Esophagus squamous epithelium (tissue), 5 donors: ENCODE measurements around the gene CLCN2. TPM values are rescaled to one million over a fixed set of nuclear protein-coding genes. Genes with fewer than 3 reads are reported as not detected.

ENCODE experiments used
- DNase-seq: peaks from one replicate; lab custom pipeline; 2025; lab: John Stamatoyannopoulos, UW
- H3K27ac ChIP-seq, 4 donors: fragments of 200-600 bp; sonication (generic); one replicate each; pipeline ENCODE4 v1.5.1; 2016 to 2019; ENCODE audit warnings: mild to moderate bottlenecking in 1 of 4
- H3K27me3 ChIP-seq, 4 donors: fragments of 200-600 bp; sonication (generic); 1 replicate in 3 of 4; 2 replicates in 1 of 4; pipeline versions ENCODE4 v1.5.1 to v1.6.0; 2017 to 2021; ENCODE audit warnings: antibody characterized with exemption in 1 of 4
- H3K36me3 ChIP-seq, 3 donors: fragments of 200-600 bp; sonication (generic); one replicate each; pipeline ENCODE4 v1.5.1; 2016 to 2019
- H3K4me1 ChIP-seq, 3 donors: fragments of 200-600 bp; sonication (generic); one replicate each; pipeline ENCODE4 v1.5.1; 2017 to 2019
- H3K4me3 ChIP-seq, 4 donors: fragments of 200-600 bp; sonication (generic); 1 replicate in 3 of 4; 2 replicates in 1 of 4; pipeline ENCODE4 v1.5.1; 2016 to 2019; ENCODE audit warnings: mild to moderate bottlenecking in 2 of 4, moderate library complexity in 1 of 4
- H3K9me3 ChIP-seq, 3 donors: fragments of 200-600 bp; sonication (generic); one replicate each; pipeline ENCODE4 v1.5.1; 2016 to 2019
- POLR2A ChIP-seq, 4 donors: fragments of 450-650 bp; IDR thresholded peaks; one replicate each; pipeline ENCODE4 v1.6.1; 2017; ENCODE audit warnings: antibody characterized with exemption in 4 of 4, mild to moderate bottlenecking in 4 of 4, moderate library complexity in 3 of 4
- WGBS, 2 donors: methylation state at CpG; one replicate each; pipeline ENCODE4 v1.1.5; 2018; 5-methylcytosine and 5-hydroxymethylcytosine counted together
- intact Hi-C: fragments of 100-400 bp; cut with DNase I; formaldehyde crosslinking; loops from one replicate; pipeline ENCODE4 v1.15.0; 2022
- total RNA-seq, 4 donors: library from RNA; depleted of rRNA; stranded (reverse); fragments of >200 nt; gene quantifications; one replicate each; pipeline ENCODE4 v1.1.0, GENCODE V29; 2016
- TF ChIP-seq, protein P1 (sequence below), 6 experiments: fragments of 450-650 bp in 4 of 6; fragments of 200-600 bp in 2 of 6; sonication (generic) in 2 of 6; IDR thresholded peaks; one replicate each; pipeline ENCODE4 v1.5.1; 2016 to 2019; ENCODE audit warnings: antibody characterized with exemption in 6 of 6, mild to moderate bottlenecking in 4 of 6, moderate library complexity in 4 of 6
- donor health status: DM: yes; HTN: yes; CAD: no.

Gene CLCN2
- total RNA-seq, 4 donors from 2014 or later: 2.1 to 4.2 (median 3.0) TPM

DNA sequence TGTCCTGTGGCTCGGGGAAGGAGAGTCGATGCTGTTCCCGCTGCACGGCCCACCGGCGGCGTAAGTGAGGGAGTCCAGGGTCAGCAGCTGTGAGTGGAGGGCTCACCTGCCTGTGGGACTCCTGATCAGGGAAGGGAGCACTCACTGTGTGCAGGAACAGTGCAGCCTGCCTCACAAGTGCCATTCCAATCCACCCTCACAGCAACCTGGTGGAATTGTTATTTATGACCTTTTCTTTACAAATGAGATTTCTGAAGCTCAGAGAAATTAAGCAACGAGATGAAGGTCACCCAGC is 27.5 kb upstream of the CLCN2 start:
- Histone ChIP-seq H3K27ac (no peak overlapping the region), H3K4me1 (no peaks in the 10 kb centered on the region), H3K36me3 (no peaks in the 10 kb centered on the region), H3K4me3 (no peak overlapping the region), H3K27me3 (peaks cover 0 to 26% (median 0%) of the 10 kb centered on the region in 4 donors), H3K9me3 (no peaks in the 10 kb centered on the region)
- 40 to 46% methylated on average over 1 to 2 of the region's 8 CpGs for WGBS, 2 donors
- TF ChIP-seq POLR2A (IDR thresholded peaks at IDR 0.05): no peak
- TF ChIP-seq, protein P1, sequence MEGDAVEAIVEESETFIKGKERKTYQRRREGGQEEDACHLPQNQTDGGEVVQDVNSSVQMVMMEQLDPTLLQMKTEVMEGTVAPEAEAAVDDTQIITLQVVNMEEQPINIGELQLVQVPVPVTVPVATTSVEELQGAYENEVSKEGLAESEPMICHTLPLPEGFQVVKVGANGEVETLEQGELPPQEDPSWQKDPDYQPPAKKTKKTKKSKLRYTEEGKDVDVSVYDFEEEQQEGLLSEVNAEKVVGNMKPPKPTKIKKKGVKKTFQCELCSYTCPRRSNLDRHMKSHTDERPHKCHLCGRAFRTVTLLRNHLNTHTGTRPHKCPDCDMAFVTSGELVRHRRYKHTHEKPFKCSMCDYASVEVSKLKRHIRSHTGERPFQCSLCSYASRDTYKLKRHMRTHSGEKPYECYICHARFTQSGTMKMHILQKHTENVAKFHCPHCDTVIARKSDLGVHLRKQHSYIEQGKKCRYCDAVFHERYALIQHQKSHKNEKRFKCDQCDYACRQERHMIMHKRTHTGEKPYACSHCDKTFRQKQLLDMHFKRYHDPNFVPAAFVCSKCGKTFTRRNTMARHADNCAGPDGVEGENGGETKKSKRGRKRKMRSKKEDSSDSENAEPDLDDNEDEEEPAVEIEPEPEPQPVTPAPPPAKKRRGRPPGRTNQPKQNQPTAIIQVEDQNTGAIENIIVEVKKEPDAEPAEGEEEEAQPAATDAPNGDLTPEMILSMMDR (IDR thresholded peaks at IDR 0.05): no peak
- intact Hi-C loops: no loop called here
- DNase-seq: no peak

DNA sequence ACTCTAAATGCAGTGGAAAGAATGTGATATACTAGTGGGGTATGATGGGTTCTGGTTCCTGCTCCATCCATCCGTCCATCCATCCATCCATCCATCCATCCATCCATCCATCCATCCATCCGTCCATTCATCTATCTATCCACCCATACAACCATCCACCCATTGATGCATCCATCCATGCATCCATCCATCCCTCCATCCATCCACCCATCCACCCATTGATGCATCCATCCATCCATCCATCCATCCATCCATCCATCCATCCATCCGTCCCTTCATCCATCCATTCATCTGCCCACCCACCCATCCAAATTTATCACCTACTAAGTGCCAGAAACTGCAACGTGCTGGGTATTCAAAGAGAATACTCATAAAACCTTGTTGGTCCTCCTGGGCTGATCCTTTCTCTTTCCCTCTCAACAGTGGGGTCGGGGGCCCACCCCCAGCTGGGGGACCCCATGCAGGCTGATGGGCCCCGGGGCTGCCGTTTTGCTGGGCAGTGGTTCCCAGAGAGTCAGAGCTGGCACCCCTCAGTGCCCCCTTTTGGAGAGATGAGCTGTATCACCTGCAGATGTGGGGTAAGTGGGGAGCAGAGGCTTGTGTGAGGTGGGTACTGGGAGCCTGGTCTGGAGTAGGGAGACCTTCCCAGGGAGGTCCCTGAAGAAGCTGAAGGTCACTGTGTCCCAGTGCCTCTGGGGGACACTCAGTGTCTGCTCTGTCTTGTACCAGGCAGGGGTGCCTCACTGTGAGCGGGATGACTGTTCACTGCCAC is 26.9 kb upstream of the CLCN2 start:
- WGBS, 2 donors: 55 to 76% methylated on average over 7 of the region's 8 CpGs

DNA sequence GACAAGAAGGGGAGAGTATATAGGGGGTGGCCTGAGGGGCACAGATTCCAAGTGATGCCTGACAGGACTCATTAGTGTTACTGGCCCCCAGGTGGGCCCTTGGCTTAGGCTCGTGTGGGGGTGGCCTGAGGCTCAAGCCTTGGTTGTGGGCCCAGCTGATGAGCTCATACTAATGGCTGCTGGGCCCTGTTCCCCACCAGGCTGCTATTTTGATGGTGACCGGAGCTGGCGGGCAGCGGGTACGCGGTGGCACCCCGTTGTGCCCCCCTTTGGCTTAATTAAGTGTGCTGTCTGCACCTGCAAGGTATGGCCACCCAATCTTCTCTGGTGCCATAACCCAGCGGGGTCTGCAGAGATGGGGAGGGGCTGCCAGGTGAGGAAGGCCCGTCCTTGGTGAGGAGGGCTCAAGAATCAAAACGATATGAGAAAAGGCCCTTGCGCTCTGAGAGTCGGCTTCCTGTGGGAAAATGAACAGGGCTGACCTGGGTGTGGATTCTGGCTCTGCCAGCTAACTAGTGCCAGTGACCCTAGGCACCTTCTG is 25.8 kb upstream of the CLCN2 start:
- H3K9me3 ChIP-seq: no peaks in the 10 kb centered on the region
- no peak overlapping the region for H3K27ac ChIP-seq
- intact Hi-C loops: no loop called here
- H3K27me3 ChIP-seq: peaks cover 0 to 39% (median 0%) of the 10 kb centered on the region in 4 donors
- no peaks in the 10 kb centered on the region for H3K36me3 ChIP-seq
- no peaks in the 10 kb centered on the region for H3K4me1 ChIP-seq
- H3K4me3 ChIP-seq: no peak overlapping the region
- WGBS, 2 donors: 67 to 98% methylated on average over 3 to 8 of the region's 12 CpGs
- DNase-seq: no peak
- TF ChIP-seq POLR2A (IDR thresholded peaks at IDR 0.05): no peak
- TF ChIP-seq, protein P1 (IDR thresholded peaks at IDR 0.05): no peak

More for the DNA sequence above, 26.9 kb upstream of the CLCN2 start:
- H3K4me3 ChIP-seq: no peak overlapping the region
- no peak for DNase-seq
- no peaks in the 10 kb centered on the region for H3K36me3 ChIP-seq
- intact Hi-C loops: no loop called here
- no peak for TF ChIP-seq POLR2A (IDR thresholded peaks at IDR 0.05)
- TF ChIP-seq, protein P1 (IDR thresholded peaks at IDR 0.05): no peak
- H3K4me1 ChIP-seq: no peaks in the 10 kb centered on the region
- H3K27ac ChIP-seq: no peak overlapping the region
- H3K27me3 ChIP-seq: peaks cover 0 to 28% (median 0%) of the 10 kb centered on the region in 4 donors
- H3K9me3 ChIP-seq: no peaks in the 10 kb centered on the region

DNA sequence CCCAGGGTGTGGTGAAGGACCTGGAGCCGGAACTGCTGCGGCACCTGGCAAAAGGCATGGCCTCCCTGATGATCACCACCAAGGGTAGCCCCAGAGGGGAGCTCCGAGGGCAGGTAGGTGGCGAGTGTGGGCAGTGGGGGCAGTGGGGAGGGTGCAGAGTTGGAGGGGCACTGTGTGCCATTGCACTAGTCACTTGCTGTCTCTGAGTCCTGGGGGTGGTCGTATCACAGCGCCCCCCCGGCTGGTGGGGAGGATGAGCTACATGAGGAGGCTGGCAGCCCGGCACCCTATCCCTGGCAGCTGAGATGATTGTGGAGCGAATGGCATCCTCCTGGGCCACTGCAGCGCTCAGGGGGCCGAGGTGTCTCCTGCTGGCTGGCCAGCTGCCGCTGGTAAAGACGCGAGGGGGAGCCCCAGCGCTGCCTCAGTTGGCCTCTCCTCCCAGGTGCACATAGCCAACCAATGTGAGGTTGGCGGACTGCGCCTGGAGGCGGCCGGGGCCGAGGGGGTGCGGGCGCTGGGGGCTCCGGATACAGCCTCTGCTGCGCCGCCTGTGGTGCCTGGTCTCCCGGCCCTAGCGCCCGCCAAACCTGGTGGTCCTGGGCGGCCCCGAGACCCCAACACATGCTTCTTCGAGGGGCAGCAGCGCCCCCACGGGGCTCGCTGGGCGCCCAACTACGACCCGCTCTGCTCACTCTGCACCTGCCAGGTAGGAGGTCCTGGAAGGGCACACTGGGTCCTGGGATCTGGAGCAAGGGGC is 24.8 kb upstream of the CLCN2 start:
- TF ChIP-seq POLR2A (IDR thresholded peaks at IDR 0.05): no peak
- TF ChIP-seq, protein P1 (IDR thresholded peaks at IDR 0.05): no peak
- Histone ChIP-seq H3K4me3 (no peak overlapping the region), H3K9me3 (no peaks in the 10 kb centered on the region), H3K36me3 (no peaks in the 10 kb centered on the region), H3K4me1 (peaks cover 3 to 6% (median 4%) of the 10 kb centered on the region in 3 donors), H3K27me3 (peaks cover 0 to 49% (median 1%) of the 10 kb centered on the region in 4 donors), H3K27ac (no peak overlapping the region)
- intact Hi-C loops: no loop called here
- WGBS, 2 donors: 70% methylated on average over 11 of the region's 37 CpGs; no CpG with 5 or more reads in 1 of the 2 donors
- DNase-seq: no peak
